Measurements from ENCODE around the gene LSP1. TPM values are rescaled to one million over a fixed set of nuclear protein-coding genes. Genes with fewer than 3 reads are reported as not detected.

LSP1 gene
- total and polyA plus RNA-seq, 2 of the 4 experiments (the other 2 are of a cell fraction) = not detected

- Histone ChIP-seq H3K27ac (ENCODE audit: insufficient read depth, low read length) (no peak overlapping the region), H2BK20ac (ENCODE audit: low read depth, low read length) (no peak overlapping the region), H2AK5ac (ENCODE audit: low read depth, low read length) (no peak overlapping the region), H4K5ac (ENCODE audit: low read depth, low read length) (no peak overlapping the region), H3K18ac (ENCODE audit: low read depth, low read length) (no peak overlapping the region), H3K56ac (ENCODE audit: extremely low read depth, insufficient read depth, low read length) (no peak overlapping the region), H4K20me1 (ENCODE audit: insufficient read depth, low read length) (no peaks in the 10 kb centered on the region; the same call in 1 of the 2 replicates), H3K4me2 (ENCODE audit: low read depth, low read length) (no peak overlapping the region), H3K36me3 (ENCODE audit: control insufficient read depth, insufficient read depth, low read length) (no peaks in the 10 kb centered on the region), H2BK5ac (ENCODE audit: low read depth, low read length, poor library complexity, severe bottlenecking) (no peak overlapping the region), H2BK120ac (ENCODE audit: low read depth, low read length) (no peak overlapping the region), H3K4me3 (ENCODE audit: insufficient read depth, low read depth, low read length) (no peak overlapping the region), H3K23ac (ENCODE audit: low read depth, low read length) (no peak overlapping the region), H3K14ac (replicated peaks; ENCODE audit: low read depth, low read length) (no peak overlapping the region), H3K9ac (ENCODE audit: low read depth, low read length) (no peak overlapping the region), H4K8ac (ENCODE audit: low read depth in 2 of 2, low read length in 2 of 2) (no peak overlapping the region), H2AK9ac (replicated peaks; ENCODE audit: low read depth, low read length, poor library complexity) (no peak overlapping the region), H3K4me1 (ENCODE audit: control insufficient read depth, insufficient read depth, low read length) (no peaks in the 10 kb centered on the region), H3K79me1 (ENCODE audit: low read depth in 1 of 2, low read length in 2 of 2) (no peaks in the 10 kb centered on the region), H2BK15ac (ENCODE audit: low read depth, low read length) (no peak overlapping the region), H3K9me3 (ENCODE audit: control insufficient read depth, insufficient read depth, low read length) (no peaks in the 10 kb centered on the region), H3K4ac (ENCODE audit: low read depth, low read length) (no peak overlapping the region), H4K91ac (ENCODE audit: insufficient read depth, low read depth, low read length) (no peak overlapping the region), H3K9me1 (ENCODE audit: insufficient read depth, low read length) (no peaks in the 10 kb centered on the region), H3K27me3 (ENCODE audit: control insufficient read depth, insufficient read depth, low read length) (peaks cover 10% of the 10 kb centered on the region), H2AFZ (replicated peaks; ENCODE audit: low read length, poor library complexity) (no peak overlapping the region)
- no peak for ATAC-seq (ENCODE audit: low read depth)
- intact Hi-C loops (cut with micrococcal nuclease) = no loop called here
- WGBS, 2 experiments (ENCODE audit: extremely low coverage in 2 of 2, insufficient read length in 1 of 2) = 72% methylated on average over 13 of the region's 34 CpGs; no CpG with 5 or more reads in 1 of the 2 experiments
- no peak for TF ChIP-seq RFX5 (IDR thresholded peaks at IDR 0.05; ENCODE audit: low read depth, low read length)
- TF ChIP-seq ELK1 (IDR thresholded peaks at IDR 0.05; ENCODE audit: borderline replicate concordance, low read depth, low read length) = no peak
- no peak for TF ChIP-seq BHLHE40 (IDR thresholded peaks at IDR 0.05; ENCODE audit: low read depth, low read length)
- dilution Hi-C loops (cut with HindIII; ENCODE audit: low sequenced_read_pairs, unreplicated experiment) = no loop called here
- no TSS peak for BruUV-seq (replicated peaks)
- ChIA-PET CTCF (no interaction called here), POLR2A (ENCODE audit: unreplicated experiment) (no interaction called here)
- in situ Hi-C loops (cut with MboI; ENCODE audit: low sequenced_read_pairs) = no loop called here
- DNase-seq = no peak
Measured at GRCh38 chr11:1917523-1918435, 64.9 kb downstream of the LSP1 start.
